Measurements from ENCODE around the gene GFM1.
"Not testable (repeated sequence)": the region's sequence is repeated elsewhere in the genome, so short reads cannot be mapped to it uniquely, and the experiment has no call there.

The GFM1 gene

GRCh38 chr3:158678687-158679086, 34.4 kb downstream of the GFM1 start:
- no peak for DNase-seq (ENCODE audit: low read depth)

GRCh38 chr3:158679547-158680000, 35.2 kb downstream of the GFM1 start:
- DNase-seq (ENCODE audit: low read depth), result no peak

GRCh38 chr3:158680861-158681260, 36.5 kb downstream of the GFM1 start:
- no peak for DNase-seq (ENCODE audit: low read depth)

GRCh38 chr3:158683230-158683962, 39.1 kb downstream of the GFM1 start:
- peak; percentile 70 for DNase-seq (ENCODE audit: low read depth)

GRCh38 chr3:158685159-158685558, 40.8 kb downstream of the GFM1 start:
- DNase-seq (ENCODE audit: low read depth), result no peak

- not testable (repeated sequence) for DNase-seq (ENCODE audit: low read depth)
Measured at GRCh38 chr3:158693866-158694456, 49.6 kb downstream of the GFM1 start.

DNA sequence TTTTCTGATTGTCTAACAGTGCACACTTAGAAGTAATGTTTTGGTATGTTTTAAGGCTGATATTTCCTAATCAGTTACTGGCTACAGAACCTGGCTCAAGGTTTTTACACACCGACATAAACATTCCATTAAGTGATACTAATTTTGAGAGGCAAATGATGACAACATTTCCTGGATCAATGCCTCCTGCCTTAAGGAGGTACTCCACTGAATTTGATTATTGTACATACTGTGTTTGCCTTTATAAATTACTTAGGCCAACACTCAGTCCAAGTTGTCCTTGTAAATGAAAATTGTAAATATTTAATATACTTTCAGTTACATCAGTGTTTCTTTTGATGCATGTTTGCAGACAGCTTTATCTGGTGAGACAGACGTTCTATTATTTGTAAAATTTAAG, 52.3 kb downstream of the GFM1 start:
- no peak for DNase-seq (ENCODE audit: low read depth)

DNA sequence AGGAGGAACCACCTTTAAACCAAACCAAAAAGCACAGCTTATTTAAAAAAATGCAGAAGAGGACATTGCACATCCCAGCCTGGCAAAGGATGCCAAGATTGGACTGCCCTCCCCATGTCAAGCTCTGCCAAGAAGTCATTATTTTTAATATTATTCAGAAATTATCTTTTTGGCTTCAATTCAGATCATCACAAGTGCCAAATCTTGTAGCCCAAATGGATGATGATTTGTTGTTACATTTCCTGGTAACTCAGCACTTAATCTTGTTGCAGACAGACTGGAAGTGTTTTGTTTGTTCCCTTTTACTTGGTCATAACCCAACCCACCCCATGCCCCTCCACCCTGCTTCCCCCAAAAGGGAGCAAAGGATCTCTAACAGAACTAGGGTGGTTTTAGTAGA, 56.2 kb downstream of the GFM1 start:
- no peak for DNase-seq (ENCODE audit: low read depth)

DNA sequence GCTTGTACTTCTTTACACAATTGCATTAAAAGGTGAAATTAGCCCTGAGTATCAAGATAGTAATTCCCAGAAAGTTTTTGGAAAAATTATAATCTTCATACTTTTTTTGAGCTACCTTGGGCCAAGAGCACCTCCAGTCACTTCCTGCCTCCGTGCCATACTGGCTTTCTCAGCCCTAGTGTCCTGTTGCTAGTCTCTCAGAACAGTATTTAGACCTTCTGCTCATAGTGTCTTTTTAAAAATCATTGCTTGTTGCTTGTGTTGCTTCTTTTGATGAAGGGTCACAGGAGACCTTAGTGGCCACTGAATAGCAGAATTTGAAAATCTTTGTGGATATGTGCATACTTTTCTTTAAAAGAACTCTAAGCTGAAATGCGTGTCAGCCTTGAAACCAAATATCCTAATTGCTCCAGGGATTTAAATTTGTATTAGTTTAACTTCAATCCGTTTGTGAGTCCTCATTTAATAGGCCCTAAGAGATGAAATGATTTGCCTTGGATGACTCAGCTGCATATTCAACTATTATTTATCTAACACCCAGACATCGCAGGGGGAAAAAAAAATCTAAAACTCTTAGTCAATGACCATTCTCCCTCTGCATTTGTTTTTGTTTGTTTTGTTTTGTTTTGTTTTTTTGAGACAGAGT, 57.2 kb downstream of the GFM1 start:
- DNase-seq (ENCODE audit: low read depth), result no peak

DNA sequence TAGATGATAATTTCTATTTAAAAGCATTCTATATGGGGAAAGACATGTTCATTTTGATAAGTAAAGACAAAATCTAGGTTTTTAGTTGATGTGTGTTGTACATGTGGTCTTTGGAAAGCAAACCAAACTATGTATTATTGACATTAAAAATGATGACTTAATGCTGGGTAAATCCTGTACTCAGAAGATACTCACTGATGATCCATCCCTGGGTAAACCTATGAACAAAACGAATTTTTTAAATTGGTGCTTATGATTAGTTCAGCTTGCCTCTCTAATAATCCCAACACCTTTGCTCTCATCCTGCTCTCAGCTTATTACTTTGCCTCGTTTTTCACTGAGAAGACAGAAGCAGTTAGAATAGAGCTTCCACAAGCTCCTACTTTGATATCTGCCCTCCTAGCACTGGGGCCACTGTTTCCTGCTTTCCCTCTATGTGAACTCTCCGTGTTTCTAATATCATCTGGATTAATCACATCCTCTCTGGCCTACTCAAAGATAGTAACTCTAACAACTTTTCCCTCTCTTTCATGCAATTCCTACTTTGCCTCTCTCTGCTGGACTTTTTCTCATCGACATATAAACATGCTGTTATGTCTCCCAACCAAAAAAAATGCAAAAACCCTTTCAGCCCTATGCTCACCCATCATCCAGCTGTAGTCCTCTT, 58.6 kb downstream of the GFM1 start:
- no peak for DNase-seq (ENCODE audit: low read depth)

DNA sequence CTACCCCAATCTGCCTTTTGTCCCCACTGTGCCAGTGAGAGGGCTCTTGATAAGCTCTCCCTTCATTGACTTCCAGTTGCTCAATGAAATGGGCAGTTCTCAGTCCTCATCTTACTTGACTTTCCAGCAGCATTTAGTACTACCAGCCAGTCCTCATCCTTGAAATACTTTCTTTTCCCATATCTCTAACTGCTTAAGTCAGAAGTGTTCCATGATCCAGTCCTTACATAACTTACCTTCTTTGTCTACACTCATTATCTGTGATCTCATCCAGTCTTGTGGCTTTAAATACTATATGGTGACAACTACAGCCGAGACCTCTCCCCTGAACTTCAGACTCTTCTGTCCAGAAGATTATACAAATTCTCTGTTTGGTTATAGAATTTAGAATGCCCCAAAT, 59.2 kb downstream of the GFM1 start:
- DNase-seq (ENCODE audit: low read depth), result no peak

DNA sequence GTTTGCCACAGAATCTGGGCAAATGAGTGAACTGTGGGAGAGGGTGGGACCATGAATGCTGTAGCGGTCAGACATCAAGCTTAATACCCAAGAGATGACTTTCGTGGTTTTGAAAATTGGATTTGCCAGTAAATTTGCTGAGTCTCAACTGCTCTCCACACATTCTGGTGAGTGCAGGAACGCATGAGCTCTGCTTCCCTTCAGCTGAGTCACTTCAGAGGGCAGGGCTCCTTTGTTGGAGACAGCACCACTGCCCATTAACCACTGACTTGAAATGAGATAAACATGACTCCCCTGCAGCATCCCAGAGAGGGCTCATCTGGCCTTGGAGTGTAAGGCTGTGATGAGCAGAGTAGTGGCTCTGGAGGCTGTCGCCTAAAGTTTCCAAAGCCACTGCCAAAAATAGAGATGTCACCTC, 65.3 kb downstream of the GFM1 start:
- peak; percentile 99 for DNase-seq (ENCODE audit: low read depth)

DNA sequence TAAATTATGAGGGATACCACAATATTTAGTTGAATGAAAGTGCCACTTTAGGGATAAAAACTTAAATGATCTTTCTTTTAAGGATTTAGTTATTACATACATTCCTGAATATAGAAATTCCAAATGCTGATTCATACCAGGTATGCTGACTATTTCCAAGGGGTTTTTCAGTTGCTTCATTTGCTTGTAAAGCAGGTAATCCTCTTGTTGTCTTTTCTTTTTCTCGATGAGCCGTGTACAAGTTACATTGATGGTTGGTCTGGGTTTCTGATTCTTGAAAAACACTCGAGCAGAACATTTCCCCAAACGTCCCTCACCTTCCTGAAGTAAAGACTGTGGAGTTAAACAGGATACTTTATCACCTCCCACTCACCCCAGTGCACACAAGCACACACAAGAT, 66.3 kb downstream of the GFM1 start:
- no peak for DNase-seq (ENCODE audit: low read depth)

DNA sequence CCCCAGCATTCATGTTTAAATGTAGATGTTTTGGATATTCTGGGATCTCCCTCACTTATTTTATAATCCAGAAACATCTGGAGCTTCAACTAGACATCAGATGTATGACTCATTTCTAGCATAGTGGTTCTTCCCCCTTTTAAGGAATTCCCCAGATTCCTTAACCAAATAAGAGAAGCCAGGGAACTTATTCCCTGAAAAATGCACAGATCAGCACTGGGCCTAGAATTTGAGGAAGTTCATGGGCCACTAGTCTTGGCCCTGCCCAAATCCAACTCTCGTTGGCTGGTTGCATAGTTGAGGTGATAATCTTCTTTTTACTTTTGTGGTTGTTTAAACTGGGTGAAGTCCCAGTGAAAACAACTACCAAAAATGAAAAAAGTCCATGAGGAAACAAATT, 67.6 kb downstream of the GFM1 start:
- DNase-seq (ENCODE audit: low read depth), result peak; percentile 65

- DNase-seq (ENCODE audit: low read depth), result no peak
Measured at GRCh38 chr3:158712443-158712842, 68.1 kb downstream of the GFM1 start.

DNA sequence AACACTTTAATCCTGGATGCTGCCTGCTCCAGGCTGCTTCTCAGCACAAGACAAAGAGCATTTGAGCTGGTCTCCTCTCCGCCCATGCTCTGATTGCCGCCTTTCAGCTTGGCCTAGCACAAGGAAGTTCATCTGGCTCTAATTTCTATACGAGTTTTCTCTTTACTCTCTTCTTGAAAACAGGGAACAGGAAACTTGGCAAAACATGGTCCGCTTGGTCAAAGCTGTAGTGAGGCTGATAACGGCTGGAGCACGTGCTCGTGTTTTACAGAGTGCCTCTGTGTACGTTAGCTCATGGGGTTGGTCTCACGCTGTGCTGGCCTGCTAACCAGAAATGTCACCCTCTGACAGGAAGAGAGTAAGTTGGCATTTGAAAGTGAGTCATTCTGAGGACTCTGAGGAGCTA, 68.8 kb downstream of the GFM1 start:
- DNase-seq (ENCODE audit: low read depth), result no peak

GRCh38 chr3:158717576-158717975, 73.2 kb downstream of the GFM1 start:
- no peak for DNase-seq (ENCODE audit: low read depth)

- peak; percentile 92 for DNase-seq (ENCODE audit: low read depth)
Measured at GRCh38 chr3:158718490-158719170, 74.3 kb downstream of the GFM1 start.

GRCh38 chr3:158722108-158722507, 77.8 kb downstream of the GFM1 start:
- no peak for DNase-seq (ENCODE audit: low read depth)

DNA sequence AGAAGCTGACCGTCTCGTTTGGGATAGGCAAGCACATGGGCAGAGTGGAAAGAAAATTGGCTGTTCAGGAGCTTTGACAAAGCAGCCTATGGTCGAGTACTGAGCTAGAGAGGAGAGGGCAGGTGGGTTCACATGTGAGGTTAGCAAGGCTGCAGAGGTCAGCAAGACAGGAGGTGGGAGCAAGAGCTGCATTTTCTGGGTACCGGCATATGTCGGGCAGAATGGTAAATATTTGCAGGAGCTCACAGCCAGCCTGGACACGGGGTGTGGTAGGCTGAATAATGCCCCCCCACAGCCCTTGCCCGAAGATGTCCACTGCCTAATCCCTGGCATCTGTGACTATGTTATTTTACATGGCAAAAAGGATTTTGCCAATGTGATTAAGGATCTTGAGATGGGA, 79.7 kb downstream of the GFM1 start:
- no peak for DNase-seq (ENCODE audit: low read depth)

- DNase-seq (ENCODE audit: low read depth), result peak; percentile 95
Measured at GRCh38 chr3:158725348-158726011, 81.2 kb downstream of the GFM1 start.
